Right lobe of liver (tissue), 4 donors: ENCODE measurements around the gene FAAH.

Experiments
- POLR2A ChIP-seq: fragments of 450-650 bp; IDR thresholded peaks from one replicate; pipeline ENCODE4 v1.6.1; 2017; ENCODE audit warnings: antibody characterized with exemption, mild to moderate bottlenecking
- TF ChIP-seq, protein P1 (sequence below), 4 donors: fragments of 200-600 bp in 3 of 4; fragments of 450-650 bp in 1 of 4; IDR thresholded peaks; one replicate each; pipeline versions ENCODE4 v1.5.1 to v1.8.0; 2016 to 2022; ENCODE audit warnings: antibody characterized with exemption in 4 of 4, mild to moderate bottlenecking in 2 of 4
- donor health status: DM: no; HTN: no; CAD: no.
- donor health status: DM: no; HTN: no; CAD: no.
- donor health status: DM: no; HTN: yes; CAD: no.

DNA sequence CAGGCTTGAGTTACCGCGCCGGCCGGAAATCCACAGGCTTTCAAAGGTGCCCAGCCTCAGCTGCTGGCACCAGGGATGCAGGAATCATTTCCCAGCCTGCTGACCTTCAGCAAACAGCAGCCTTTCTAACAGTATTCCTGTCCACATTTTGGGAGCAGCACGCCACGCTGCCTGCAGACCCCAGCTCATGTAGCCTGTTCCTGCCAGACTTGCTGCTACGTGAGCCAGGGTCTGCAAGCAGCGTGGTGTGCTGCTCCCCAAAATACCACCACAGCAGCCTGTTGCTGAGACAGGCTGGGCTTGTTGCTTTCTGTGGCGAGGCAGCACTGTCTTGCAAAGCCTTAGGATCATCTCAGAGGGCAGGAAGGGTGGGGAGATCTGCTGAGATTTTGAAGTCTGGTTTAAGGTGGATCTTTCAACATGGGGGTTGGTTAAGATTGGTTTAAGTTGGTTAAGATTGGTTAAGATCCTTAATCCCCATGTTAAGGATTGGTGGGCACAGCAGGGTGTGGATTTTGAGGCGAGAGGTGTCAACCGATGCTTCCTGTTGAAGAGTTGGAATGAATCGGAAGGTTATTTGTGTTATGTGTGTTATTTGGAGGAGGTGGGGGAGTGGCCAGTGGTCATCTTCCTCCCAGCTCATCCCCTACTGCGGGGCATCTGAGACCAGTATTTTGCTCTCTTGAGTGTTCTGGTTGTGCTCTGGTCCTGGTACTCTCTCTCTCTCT is 12.9 kb downstream of the FAAH start:
- TF ChIP-seq POLR2A, result no peak
- TF ChIP-seq, protein P1, sequence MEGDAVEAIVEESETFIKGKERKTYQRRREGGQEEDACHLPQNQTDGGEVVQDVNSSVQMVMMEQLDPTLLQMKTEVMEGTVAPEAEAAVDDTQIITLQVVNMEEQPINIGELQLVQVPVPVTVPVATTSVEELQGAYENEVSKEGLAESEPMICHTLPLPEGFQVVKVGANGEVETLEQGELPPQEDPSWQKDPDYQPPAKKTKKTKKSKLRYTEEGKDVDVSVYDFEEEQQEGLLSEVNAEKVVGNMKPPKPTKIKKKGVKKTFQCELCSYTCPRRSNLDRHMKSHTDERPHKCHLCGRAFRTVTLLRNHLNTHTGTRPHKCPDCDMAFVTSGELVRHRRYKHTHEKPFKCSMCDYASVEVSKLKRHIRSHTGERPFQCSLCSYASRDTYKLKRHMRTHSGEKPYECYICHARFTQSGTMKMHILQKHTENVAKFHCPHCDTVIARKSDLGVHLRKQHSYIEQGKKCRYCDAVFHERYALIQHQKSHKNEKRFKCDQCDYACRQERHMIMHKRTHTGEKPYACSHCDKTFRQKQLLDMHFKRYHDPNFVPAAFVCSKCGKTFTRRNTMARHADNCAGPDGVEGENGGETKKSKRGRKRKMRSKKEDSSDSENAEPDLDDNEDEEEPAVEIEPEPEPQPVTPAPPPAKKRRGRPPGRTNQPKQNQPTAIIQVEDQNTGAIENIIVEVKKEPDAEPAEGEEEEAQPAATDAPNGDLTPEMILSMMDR (IDR thresholded peaks at IDR 0.05), result no peak
